HG03103 (cell line): ENCODE measurements around the gene SLC25A3.
A peak's percentile ranks its signal among the peaks of the same experiment; 100 is the strongest.
"Not testable (repeated sequence)": the region's sequence is repeated elsewhere in the genome, so short reads cannot be mapped to it uniquely, and the experiment has no call there.

Experiments
- ATAC-seq: cut with Tn5 transposase; IDR thresholded peaks from one replicate; pipeline ENCODE4 v1.9.1; 2021; ENCODE audit warnings: low read depth; ENCODE audit not compliant: unreplicated experiment

The SLC25A3 gene

GRCh38 chr12:98593351-98594049 lies at the start of gene SLC25A3:
Gene SLC25A3 (plus strand): TSS chr12:98593686. CDS start chr12:98593979, 293 bp downstream.
- peak; percentile 99 for ATAC-seq

DNA sequence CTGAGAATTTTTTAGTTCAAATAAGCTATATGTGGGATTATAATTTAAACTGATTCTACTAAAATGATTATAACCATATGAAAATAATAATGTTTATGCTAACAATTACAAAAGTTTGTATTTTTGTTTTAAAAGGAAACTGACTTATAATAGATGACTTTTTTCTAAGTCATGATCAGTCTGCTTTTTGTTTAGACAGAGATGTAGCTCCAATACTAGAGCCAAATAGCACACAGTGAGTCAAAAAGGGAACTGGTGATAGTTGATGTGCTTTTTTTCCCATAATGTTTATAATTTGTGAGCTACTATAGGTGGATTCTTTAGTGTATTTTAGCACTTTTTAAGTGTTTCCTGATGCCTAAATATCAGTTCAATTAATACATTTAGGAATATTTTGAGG lies 49.8 kb upstream of the SLC25A3 start:
- no peak for ATAC-seq

GRCh38 chr12:98544751-98545150 lies 48.7 kb upstream of the SLC25A3 start:
- ATAC-seq: no peak

DNA sequence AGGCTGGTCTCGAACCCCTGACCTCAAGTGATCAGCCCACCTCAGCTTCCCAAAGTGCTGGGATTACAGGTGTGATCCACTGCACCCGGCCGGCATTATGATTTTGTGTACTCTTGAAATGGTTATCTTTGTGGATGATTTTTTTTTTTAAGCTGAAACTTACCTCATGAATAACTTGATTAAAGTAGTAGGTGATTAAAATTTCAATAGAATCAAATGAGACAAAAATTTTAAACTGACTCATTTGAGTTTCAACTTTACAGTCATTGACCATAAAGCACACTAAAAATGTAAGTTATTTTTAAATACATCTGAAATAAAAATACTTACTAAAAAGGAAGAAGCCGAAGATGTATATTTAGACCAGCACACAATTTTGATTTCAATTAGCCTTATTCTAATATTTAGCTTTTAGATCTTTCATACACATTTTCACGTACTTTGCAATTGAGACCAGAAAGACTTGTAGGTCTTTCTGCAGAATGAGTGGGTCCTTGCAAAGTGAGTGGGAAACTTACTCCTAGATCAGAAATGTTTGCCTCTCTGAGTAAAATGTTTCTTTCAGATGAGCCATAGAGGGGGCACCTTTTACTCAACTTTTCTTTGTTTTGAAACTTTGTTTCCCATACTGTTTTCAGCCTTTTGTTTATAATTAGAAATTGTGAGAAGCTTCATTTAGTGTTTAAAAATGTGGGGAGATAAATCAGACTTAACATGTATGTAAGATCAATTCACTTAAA lies 43.9 kb upstream of the SLC25A3 start:
- ATAC-seq: no peak

GRCh38 chr12:98551787-98552186 lies 41.7 kb upstream of the SLC25A3 start:
- no peak for ATAC-seq

- ATAC-seq: not testable (repeated sequence)
Measured at GRCh38 chr12:98558097-98558496, 35.4 kb upstream of the SLC25A3 start.

DNA sequence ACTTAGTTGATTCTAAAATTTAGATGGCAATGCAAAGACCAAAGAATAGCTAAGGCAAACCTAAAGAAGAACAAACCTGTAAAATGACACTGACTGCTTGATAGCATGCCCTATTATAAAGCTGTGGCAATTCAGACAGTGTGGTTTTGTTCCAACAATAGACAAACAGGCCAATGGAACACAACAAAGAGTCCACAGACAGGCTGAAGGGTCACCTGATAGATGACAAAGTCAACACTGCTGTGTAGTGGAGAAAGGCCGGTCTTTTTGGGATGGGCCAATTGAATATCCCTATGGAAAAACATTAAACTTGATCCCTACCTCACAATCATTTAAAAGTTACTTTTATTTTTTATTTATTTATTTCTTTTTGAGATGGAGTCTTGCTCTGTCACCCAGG lies 33.8 kb upstream of the SLC25A3 start:
- no peak for ATAC-seq

DNA sequence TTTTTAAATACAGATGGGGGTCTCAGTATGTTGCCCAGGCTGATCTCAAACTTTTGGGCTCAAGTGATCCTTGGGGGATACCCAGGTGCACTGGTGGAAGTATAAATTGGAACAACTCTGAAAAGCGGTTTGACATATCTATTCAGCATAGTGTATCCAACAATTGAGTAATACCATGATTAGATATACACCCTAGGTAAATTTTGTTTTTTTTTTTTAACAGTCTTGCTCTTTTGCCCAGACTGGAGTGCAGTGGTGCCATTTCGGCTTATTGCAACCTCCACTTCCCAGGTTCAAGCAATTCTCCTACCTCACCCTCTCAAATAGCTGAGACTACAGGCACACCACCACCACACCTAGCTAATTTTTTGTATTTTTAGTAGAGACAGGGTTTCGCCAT lies 31.6 kb upstream of the SLC25A3 start:
- no peak for ATAC-seq

- ATAC-seq: no peak
Measured at GRCh38 chr12:98572010-98572409, 21.5 kb upstream of the SLC25A3 start.

DNA sequence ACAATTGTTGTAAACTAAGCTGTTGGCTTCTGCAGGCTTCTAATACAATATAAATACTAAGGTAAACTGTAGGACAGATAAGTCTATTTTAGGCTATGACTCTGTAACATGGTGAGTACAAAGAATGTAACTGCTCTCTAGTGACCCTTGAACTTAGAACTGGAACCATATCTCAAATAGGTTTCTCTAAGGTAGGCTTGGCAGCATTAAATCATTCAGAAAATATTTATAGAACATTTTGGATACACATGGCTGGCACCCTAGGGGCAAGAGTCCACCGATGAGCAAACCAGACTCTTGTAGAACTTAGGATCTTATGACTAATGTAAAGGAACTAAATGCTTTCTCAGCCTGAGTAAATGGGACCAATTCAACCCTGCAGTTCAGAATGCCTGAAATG lies 19.4 kb upstream of the SLC25A3 start:
- ATAC-seq: no peak

GRCh38 chr12:98575013-98575412 lies 18.5 kb upstream of the SLC25A3 start:
- ATAC-seq: no peak

GRCh38 chr12:98576795-98577194 lies 16.7 kb upstream of the SLC25A3 start:
- ATAC-seq: not testable (repeated sequence)

GRCh38 chr12:98578392-98578791 lies 15.1 kb upstream of the SLC25A3 start:
- no peak for ATAC-seq

DNA sequence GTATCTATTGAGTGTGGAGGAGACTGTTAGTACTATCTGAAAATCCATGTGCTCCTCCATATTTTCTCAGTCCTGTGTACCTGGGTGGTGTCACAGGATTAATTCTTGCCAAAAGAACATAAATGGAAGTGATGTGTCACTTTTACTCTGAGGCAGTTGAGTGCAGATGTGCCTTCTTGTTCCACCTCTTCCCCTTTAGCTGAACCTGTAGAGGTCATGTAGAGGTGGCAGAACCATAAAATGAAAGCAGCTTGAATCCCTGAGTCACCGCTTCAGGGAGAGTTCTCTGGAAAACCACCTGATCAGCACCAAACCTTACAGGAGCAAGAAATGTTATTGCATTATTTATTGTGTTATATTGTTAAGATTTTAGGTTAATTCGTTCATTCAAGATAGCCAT lies 14.7 kb upstream of the SLC25A3 start:
- ATAC-seq: no peak

DNA sequence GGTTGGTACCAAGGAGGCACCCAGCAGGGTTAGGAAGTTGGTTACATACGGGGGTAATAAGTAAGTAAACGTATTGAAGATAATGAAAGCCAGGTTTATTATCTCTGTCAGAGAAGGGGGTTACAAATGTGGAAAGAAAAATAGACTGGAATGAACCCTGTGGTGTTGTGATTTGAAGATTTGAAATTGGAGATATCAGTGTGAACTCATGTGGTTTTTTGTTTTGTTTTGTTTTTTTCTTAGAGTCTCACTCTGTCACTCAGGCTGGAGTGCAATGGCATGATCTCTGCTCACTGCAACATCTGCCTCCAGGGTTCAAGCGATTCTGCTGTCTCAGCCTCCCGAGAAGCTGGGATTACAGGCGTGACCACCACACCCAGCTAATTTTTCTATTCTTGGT lies 14.1 kb upstream of the SLC25A3 start:
- ATAC-seq: no peak

- ATAC-seq: no peak
Measured at GRCh38 chr12:98579835-98580234, 13.7 kb upstream of the SLC25A3 start.

- no peak for ATAC-seq
Measured at GRCh38 chr12:98580695-98581094, 12.8 kb upstream of the SLC25A3 start.

- ATAC-seq: no peak
Measured at GRCh38 chr12:98581101-98581500, 12.4 kb upstream of the SLC25A3 start.

- no peak for ATAC-seq
Measured at GRCh38 chr12:98582093-98582492, 11.4 kb upstream of the SLC25A3 start.

DNA sequence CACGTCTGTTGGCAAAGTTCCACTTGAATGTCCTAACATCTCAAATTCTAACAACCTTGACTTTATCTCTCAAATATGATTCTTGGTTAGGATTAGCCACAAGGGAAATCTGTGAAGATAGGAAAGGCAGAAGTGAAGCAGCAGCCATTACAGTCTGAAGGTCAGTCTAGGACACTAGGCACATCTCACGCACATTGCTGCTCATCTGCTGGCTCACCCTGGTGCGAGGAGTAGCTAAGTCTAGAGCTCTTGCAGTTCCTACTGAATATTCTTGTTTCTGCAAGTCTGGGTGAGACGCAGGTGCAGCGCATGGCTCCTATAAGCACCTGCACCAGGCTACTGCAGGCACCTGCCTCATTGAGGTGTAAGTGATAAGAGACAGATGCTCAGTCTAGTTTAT lies 6.4 kb upstream of the SLC25A3 start:
- no peak for ATAC-seq

- ATAC-seq: no peak
Measured at GRCh38 chr12:98591209-98591608, 2.3 kb upstream of the SLC25A3 start.

- ATAC-seq: no peak
Measured at GRCh38 chr12:98592825-98593322, 612 bp upstream of the SLC25A3 start.
